ENCODE measurements around the gene BAZ2B. TPM values are rescaled to one million over a fixed set of nuclear protein-coding genes. Genes with fewer than 3 reads are reported as not detected.

The BAZ2B gene
- total and polyA plus RNA-seq, 9 of the 15 experiments (the other 6 are each of a cell fraction or from before 2014, with no cell fraction given) = 7.5 to 38.6 (median 19.8) TPM

DNA sequence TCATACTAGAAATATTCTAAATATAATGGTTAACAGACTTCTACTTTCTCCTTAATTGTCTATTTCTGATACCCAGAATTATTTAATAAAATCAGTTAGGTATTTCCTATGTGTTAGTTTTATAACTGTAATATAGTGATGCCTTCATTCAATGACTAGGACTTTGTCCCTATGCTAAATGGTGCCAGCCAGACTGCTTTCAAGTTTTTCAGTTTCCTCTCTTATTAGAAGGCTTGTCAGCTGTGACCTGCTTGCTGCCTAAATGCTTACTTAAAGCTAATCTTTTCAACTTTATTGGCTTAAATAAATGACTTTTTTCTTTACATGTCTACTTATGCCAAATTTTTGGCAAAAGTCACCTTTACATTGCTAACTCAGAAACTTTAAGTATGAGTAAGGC is 30.7 kb downstream of the BAZ2B start:
- ATAC-seq = no peak
- POLR2A ChIA-PET = no interaction called here
- TF ChIP-seq BRD9 (IDR thresholded peaks at IDR 0.05; ENCODE audit: low read depth, partially characterized antibody) (no peak), CREBBP (IDR thresholded peaks at IDR 0.05; ENCODE audit: low read depth, low read length) (no peak), RHOXF2B (CRISPR knock-in tag; conservative IDR thresholded peaks at IDR 0.05) (no peak), ZNF41 (CRISPR knock-in tag; conservative IDR thresholded peaks at IDR 0.05) (no peak), BRF1 (IDR thresholded peaks at IDR 0.05; ENCODE audit: borderline replicate concordance, extremely low read depth, insufficient read length) (no peak), MCM7 (IDR thresholded peaks at IDR 0.05) (no peak)
- TF ChIP-seq, protein P1, sequence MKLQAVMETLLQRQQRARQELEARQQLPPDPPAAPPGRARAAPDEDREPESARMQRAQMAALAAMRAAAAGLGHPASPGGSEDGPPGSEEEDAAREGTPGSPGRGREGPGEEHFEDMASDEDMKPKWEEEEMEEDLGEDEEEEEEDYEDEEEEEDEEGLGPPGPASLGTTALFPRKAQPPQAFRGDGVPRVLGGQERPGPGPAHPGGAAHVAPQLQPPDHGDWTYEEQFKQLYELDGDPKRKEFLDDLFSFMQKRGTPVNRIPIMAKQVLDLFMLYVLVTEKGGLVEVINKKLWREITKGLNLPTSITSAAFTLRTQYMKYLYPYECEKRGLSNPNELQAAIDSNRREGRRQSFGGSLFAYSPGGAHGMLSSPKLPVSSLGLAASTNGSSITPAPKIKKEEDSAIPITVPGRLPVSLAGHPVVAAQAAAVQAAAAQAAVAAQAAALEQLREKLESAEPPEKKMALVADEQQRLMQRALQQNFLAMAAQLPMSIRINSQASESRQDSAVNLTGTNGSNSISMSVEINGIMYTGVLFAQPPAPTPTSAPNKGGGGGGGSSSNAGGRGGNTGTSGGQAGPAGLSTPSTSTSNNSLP (IDR thresholded peaks at IDR 0.05; ENCODE audit: borderline replicate concordance, low read depth, low read length) = no peak

More for the DNA sequence above, 30.7 kb downstream of the BAZ2B start:
- BruUV-seq (replicated peaks) = no TSS peak
- CTCF ChIA-PET (ENCODE audit: low intra/inter-chr PET ratio) = no interaction called here
- intact Hi-C loops (cut with micrococcal nuclease) (no loop called here), in situ Hi-C loops (cut with MboI) (no loop called here)
- no peak overlapping the region for H3K4me2 ChIP-seq (ENCODE audit: insufficient read depth, low read length)
- H3K4me3 ChIP-seq = no peak overlapping the region
- no peaks in the 10 kb centered on the region for H3K4me1 ChIP-seq (replicated peaks in 1 of 2; ENCODE audit: control insufficient read depth in 2 of 2, insufficient read depth in 2 of 2, low read length in 2 of 2)
- H3K79me2 ChIP-seq (ENCODE audit: control insufficient read depth, insufficient read depth, low read length) = no peaks in the 10 kb centered on the region
- no peaks in the 10 kb centered on the region for H4K20me1 ChIP-seq (replicated peaks; ENCODE audit: control insufficient read depth, insufficient read depth, low read length)
- no peaks in the 10 kb centered on the region for H3K27me3 ChIP-seq (ENCODE audit: control insufficient read depth in 2 of 2, insufficient read depth in 2 of 2, low read length in 2 of 2)
- FAIRE-seq = no peak
- no peak overlapping the region for H2AFZ ChIP-seq (ENCODE audit: low read depth, low read length)
- no peaks in the 10 kb centered on the region for H3K36me3 ChIP-seq (ENCODE audit: control insufficient read depth, insufficient read depth, low read length)
- H3K9ac ChIP-seq (ENCODE audit: insufficient read depth in 1 of 2, low read depth in 2 of 2, low read length in 2 of 2) = no peak overlapping the region
- no peaks in the 10 kb centered on the region for H3K9me1 ChIP-seq (ENCODE audit: control insufficient read depth, insufficient read depth, low read length)
- H3K9me3 ChIP-seq (replicated peaks; ENCODE audit: control insufficient read depth, insufficient read depth, low read depth, low read length) = no peaks in the 10 kb centered on the region
- no peak overlapping the region for H3K27ac ChIP-seq (ENCODE audit: extremely low read depth, low read depth, low read length)
- DNase-seq (ENCODE audit: extremely low read depth in 1 of 4, low spot score in 3 of 4) = no peak

Data from K562 (cell line).